ENCODE measurements around the gene NOL4L. TPM values are rescaled to one million over a fixed set of nuclear protein-coding genes. Genes with fewer than 3 reads are reported as not detected.

NOL4L gene
- total RNA-seq, 1 donor from 2014 or later: 3.5 TPM

DNA sequence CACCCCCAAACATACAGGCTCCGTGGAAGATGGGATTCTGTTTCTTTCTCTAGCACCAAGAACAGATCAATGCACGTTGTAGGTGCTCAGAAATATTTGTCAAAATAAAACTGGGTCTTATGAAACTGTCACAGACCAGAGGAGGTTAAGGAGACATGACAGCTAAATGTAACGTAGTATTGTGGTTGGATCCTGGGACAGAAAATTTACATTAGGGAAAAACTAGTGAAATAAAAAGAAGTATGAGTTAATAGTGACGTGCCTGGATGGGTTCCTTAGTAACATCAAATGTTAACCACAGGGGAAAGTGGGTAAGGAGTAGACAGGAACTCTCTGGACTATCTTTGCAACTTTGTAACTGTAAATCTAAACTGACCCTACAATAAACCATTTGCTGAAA, 31.5 kb downstream of the NOL4L start:
- ATAC-seq (ENCODE audit: poor library complexity): no peak
- intact Hi-C loops (cut with DNase I): no loop called here
- DNase-seq: no peak

DNA sequence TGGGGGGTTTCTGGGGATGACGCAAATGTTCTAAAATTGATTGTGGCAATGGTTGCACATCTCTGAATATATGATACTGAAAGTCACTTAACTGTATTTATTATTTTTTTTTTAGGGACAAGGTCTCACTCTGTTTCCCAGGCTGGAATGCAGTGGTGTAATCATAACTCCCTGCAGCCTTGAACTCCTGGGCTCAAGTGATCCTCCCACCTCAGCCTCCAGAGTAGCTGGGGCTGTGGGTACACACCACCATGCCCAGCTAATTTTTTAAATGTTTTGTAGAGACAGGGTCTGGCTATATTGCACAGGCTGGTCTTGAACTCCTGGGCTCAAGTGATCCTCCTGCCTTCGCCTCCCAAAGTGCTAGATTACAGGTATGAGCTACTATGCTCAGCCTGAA, 33.4 kb downstream of the NOL4L start:
- ATAC-seq (ENCODE audit: poor library complexity) (no peak), DNase-seq (no peak)
- intact Hi-C loops (cut with DNase I): no loop called here

DNA sequence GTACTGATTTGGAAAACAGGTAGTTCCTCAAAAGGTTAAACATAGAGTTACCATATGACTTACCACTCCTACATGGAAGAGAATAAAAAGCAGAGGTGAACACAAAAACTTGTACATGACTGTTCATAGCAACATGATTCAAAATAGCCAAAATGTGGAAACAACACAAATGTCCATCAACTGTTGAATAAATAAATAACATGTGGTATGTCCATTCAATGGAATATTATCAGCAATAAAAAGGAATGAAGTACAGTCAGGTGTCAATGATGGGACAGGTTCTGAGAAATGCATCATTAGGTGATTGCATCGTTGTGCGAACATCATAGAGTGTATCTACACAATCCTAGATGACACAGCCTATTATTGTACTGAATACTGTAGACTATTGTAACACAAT, 35.3 kb downstream of the NOL4L start:
- DNase-seq (no peak), ATAC-seq (ENCODE audit: poor library complexity) (no peak)
- intact Hi-C loops (cut with DNase I): no loop called here

DNA sequence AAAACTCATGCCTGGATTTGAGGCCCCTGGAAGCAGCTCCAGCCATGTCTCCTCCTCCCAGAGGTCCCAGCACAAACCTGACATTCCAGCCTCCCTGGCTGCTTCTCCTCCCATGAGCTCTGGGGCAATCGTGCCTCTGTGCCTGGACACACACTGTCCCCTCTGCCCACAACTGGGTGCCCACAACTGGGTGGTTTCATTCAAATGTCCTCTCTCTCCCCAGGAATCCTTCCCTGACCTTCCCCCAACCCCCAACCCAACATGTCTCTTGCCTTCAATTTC, 37.4 kb downstream of the NOL4L start:
- DNase-seq: no peak
- intact Hi-C loops (cut with DNase I): no loop called here
- no peak for ATAC-seq (ENCODE audit: poor library complexity)

DNA sequence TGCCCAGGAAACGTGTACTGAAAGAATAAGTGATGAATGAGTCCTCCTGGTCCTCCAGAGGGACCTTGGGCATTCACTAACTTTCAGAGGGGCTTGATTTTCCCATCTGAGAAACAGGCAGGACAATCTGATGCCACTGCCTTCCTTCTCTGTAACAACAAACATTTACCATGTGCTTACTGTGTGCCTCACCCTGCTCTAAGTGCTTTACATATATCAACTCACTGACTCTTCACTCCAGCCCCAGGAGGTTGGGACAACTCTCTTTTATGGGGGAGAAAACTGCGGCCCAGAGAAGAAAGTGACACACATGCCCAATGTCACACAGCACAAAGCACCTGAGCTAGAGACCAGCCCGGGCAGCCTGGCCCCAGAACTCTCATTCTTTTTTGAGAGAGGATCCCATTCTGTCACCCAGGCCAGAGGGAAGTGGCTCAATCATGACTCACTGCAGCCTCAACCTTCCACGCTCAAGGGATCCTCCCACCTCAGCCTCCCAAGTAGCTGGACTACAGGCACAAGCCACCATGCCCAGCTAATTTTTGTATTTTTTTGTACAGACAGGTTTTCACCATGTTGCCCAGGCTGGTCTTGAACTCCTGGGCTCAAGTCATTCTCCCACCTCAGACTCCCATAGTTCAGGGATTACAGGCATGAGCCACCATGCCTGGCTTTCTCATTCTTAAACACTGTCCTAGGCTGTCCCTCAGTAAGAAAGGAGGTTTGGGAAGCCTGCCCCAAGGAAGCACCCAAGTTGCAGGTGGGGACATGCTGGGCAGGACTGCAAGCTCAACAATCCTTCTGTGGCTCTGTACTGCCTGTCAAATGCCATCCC, 38.0 kb downstream of the NOL4L start:
- DNase-seq (no peak), ATAC-seq (ENCODE audit: poor library complexity) (no peak)
- intact Hi-C loops (cut with DNase I): no loop called here

DNA sequence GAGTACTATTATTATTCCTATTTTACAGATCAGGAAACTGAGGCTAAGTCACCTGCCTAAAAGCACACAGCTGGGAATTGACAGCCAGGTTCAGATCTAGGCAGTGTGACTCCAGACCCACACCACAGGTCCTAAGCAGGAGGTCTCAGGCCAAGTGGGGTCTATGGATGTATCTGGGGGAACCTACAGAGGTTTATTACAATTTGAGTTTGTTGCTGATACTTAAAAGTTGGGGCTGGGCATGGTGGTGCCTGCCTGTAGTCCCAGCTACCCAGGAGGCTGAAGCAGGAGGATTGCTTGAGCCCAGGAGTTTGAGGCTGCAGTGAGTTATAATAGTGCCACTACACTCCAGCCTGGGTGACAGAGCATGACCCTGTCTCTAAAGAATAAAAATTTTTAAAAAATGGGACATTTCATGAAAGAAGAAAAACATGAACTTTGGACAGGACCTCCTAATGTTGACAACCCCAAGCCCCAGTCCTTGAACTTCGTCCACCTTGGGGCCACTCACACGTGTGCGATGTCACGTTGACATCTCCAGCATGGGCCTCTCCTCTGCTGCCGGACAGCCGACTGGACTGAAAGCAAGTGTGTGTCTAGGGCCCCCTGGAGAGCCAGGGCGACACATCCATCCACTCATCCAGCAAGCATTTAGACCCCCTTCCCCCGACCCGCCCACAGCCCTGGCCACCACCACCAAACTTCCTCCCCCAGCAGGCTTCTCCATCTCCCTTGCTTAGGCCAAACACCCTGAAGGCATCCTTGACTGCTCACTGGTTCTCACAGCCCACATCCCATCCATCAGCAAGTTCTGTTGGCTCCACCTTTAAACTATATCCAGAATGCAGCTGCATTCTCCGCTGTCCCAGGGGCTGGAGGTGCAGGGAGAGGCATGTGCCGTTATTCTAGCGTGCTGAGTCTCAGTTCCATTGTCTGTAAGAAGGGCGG, 40.0 kb downstream of the NOL4L start:
- ATAC-seq (ENCODE audit: poor library complexity) (no peak), DNase-seq (no peak)
- intact Hi-C loops (cut with DNase I): no loop called here

DNA sequence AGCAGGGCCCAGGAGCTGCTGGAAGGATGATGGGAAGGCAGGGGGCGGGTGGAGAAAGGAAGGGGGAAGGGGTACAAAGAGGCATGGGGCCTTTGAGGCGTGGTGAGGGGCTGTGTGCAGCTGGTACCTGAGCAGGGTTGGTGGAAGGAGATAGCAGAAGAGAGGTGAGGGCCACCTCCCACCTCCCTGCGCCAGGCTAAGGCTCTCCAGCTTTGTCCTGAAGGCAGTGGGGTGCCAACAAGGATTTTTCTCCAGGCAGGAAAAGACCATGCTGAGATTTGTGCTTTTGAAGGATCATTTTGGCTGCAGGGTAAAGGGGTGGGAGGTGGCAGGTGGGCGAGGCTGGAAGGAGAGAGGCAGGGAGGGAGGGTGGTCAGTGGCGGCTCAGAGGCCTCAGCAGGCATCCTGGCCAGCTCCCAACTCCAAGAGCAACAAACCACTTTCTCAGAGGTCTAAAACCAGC, 40.8 kb downstream of the NOL4L start:
- no peak for DNase-seq
- no peak for ATAC-seq (ENCODE audit: poor library complexity)
- intact Hi-C loops (cut with DNase I): no loop called here

DNA sequence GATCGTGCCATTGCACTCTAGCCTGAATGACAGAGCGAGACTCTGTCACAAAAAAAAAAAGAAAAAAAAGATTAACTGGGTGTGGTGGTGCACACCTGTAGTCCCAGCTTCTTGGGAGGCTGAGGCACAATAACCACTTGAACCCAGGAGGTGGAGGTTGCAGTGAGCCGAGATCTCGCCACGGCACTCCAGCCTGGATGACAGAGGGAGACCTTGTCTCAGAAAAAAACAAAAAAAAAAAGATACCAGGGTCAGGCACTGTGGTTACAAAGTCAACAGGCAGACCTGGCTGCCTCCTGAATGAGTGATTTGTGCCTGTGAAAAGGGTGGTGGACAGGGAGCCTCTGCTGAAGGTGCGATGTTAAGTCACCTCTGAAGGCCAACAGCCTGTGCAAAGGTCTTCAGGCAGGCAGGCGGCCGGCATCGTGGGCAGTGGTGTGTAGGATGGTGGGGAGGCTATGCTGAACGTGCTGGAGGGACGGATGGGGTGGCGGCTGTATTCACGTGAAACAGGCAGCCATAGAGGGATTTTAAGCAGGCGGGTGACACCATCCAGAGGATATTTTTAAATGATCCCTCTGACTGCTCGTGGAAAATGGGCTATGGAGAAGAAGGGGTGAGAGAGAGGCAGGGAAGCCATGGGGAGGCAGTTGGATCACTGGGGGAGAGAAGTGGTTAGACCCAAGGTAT, 41.4 kb downstream of the NOL4L start:
- ATAC-seq (ENCODE audit: poor library complexity) (no peak), DNase-seq (no peak)
- intact Hi-C loops (cut with DNase I): no loop called here

DNA sequence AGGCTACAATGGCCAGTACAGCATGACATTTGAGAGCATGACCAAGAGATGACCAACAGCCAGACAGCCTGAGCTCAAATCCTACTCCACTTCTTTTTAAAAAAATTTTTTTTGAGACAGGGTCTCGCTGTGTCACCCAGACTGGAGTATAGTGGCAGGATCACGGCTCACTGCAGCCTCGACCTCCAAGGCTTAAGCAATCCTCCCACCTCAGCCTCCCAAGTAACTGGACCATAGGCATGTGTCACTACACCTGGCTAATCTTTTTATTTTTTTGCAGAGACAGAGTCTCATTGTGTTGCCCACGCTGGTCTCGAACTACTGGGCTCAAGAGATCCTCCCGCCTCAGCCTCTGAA, 42.9 kb downstream of the NOL4L start:
- intact Hi-C loops (cut with DNase I): no loop called here
- no peak for ATAC-seq (ENCODE audit: poor library complexity)
- no peak for DNase-seq

DNA sequence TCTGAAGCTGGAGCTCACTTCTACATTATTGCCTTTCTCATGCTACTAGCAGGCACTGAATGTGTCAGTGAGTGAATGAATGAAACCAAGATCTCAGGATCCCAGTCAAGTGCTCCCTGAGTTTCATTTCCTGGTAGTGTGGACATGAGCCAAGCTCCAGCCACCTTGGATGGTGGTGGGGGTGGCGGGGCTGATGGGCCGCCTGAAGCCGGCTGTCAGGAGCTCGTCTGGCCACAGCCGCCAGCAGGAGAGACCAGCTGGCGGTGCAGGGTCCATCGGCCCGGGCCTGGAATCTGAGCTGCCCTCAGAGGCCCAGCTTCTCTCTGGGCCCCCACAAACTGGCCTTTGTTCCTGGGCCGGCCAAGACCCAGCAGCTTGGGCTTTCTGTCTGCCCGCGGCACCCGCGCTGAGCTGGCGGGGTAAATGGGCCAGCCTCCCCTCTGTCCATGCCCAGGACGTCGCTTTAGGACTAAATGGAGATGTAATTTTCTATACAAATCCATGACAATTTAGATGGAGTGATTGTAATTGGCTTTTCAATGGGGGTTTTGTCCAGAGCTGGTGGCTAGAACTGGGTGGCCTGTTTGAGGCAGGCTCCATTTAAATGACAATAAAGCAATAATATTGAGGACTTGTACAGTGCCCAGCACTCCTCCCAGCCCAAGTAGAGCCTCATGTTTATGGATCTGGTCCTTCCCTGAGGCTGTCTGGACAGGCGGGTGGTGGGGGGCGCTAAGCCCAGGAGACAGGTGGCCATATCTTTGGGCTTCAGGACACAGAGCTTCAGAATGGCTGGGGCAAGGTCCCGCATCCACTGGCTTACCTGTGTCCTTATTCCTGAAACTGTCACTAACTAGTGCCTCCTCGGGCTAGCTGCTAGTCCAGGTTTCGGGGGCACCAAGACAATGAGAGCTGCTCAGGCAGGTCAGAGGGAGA, 43.5 kb downstream of the NOL4L start:
- ATAC-seq (ENCODE audit: poor library complexity) (no peak), DNase-seq (no peak)
- intact Hi-C loops (cut with DNase I): no loop called here

DNA sequence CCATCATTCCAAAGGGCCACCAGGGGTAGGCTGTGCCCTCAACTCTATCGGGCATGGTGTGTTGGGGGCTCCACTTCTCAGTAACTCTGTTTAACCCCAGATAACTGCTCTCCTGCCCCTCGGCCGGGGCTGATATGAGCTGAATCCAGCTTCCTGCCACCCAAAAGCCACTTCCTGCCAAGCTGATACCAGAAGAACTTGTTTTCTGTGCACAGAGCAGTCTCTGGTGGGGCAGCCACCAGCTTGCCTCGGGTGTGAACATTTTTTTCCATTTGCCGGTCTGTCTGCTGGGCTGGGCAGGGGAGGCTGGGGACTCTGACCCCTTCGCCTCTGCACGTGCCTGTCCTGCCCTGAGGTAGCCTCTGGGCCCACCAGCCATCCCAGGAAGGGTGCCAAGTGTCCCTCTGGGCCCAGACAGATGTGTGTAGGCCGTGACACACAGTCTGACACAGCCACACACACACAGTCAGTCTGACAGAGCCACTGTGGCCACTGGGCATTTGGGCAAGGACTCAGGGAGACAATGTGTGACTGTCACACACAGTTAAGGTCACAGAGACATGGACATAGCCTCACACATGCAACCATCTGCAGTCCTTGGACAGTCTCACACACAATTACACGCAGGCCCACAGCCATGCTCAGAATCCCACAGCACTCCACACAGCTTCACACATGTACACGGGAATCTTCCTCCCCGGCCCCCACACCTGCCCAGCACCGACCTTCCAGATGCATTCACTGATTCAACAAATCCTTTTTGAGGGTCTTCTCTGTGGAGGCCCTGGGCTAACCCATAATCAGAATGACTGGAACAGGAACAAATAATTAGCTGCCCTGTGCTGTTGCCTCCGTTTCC, 45.1 kb downstream of the NOL4L start:
- DNase-seq: no peak
- intact Hi-C loops (cut with DNase I): no loop called here
- ATAC-seq (ENCODE audit: poor library complexity): no peak

DNA sequence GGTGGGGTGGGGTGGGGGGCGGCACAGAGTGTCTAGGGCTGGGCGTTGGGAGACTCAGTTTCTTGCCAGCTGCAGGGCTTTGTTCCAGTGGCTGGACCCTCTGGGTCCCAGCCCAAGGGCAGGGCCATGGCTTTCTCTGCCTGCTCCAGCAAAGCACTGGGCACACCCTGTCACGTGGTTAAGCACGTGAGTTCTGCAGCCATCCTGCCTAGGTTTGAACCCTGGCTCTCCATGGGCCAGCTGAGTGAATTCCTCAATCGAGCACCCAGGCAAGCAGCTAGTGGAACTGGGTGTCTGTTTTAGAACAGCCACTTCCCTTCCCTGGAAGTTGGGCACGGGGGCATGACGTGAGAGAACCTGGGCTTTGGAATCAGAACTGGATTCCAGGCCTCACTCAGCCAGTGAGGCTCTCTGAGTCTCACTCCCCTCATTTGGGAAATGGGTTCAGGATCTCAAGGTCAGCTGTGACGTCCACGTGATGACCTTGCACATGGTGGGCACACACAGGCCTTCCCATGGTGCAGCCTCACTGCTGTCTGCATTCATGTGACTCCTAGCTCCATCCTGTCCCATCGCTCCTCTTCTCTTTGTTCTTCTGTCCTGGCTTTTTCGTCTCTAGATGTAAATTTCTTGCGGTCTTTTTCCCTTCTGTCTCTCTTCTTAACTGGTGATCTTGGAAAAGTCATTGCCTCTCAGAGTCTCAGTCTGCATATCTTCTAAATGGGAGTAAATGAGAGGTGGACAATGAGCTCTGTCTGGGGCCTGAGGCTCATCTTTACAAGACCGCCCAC, 45.9 kb downstream of the NOL4L start:
- intact Hi-C loops (cut with DNase I): no loop called here
- ATAC-seq (ENCODE audit: poor library complexity) (no peak), DNase-seq (no peak)

DNA sequence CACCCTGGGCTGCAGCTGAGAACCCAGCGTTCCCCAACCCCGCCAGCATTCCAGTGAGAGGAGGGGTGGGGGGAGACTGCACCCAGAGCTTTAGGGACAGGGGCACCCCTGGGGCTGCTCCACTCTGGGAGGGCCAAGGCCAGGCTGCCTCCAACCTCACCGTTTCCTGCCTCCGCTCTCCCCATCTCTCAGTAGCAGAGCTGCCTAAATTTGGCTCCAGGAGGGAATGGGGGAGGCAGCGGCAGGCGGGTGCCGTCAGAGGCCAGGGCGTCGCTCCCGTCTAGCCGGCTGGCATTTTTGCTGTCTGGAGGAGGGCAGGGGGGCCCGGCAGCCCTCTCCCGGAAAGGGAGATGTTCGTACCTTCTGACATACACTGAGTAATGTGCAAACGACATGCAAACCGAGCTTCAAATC, 46.6 kb downstream of the NOL4L start:
- intact Hi-C loops (cut with DNase I): no loop called here
- ATAC-seq (ENCODE audit: poor library complexity) (peak; percentile 6), DNase-seq (no peak)

DNA sequence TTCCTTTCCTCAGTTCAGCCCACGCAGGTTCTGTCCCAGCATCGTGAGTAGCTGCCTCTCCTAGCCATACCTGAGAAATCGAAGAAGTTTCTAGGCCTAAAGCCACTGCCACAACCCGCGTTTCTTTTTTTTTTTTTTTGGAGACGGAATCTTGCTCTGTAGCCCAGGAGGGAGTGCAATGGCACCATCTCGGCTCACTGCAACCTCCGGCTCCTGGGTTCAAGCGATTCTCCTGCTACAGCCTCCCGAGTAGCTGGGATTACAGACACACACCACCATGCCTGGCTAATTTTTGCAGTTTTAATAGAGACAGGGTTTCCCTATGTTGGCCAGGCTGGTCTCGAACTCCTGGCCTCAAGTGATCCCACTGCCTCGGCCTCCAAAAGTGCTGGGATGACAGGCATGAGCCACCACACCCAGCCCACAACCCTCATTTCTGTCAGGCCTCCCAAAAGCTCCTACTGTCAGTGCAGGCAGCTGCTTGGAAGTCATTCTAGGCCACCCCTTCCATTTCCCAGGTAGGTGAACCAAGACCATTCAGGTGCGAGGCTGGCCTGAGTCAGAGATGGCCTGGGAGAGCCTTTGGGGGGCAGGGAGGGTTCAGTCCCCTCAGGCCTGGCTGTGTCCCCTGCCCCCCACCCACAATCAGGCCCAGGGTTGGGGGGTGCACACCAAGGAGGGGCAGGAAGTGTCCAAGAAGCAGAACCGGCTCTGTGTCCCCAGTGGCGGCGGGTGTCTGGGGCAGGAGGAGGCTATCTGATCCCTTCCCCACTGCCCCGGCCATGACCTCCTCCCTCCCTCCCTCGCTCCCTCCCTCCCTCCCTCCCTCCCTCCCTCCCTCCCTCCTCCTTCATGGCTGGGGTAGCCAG, 47.2 kb downstream of the NOL4L start:
- ATAC-seq (ENCODE audit: poor library complexity): peak; percentile 20
- DNase-seq: no peak
- intact Hi-C loops (cut with DNase I): no loop called here

DNA sequence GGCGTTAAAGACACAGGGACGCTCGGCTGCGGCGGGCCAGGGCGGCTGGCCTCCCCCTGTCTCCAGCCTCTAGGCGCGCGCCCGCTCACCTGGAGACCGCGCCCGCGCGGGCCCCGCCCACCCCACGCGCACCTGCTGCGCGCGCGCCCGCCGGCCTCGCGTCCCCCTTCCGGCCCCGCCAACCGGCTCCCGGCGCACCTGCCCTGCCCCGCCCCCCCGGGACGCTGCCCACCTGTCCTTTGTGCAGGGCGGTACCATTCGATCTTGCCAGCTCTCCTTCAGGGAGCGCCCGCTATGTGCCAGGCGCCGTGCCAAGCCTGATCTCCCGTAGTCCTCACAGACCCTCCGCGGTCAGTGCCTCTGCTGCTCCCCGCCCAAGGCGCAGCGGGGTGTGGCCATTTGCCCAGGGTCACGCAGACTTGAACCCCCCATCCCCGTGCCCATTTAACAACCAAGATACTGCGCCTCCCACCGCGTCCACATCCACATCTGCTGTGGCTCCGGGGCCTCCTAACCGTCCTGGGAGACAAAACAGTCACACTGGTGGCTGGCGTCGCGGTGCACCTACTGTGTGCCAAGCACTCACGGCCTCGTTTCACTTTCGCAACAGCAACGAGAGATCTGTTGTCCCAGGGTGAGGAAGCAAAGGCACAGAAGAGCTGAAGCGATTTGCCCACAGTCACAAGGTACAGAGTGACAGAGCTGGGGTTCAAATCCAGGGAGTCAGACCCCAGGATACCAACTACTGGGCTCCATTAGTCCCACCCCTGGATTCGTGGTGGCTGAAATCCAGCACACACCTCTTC, 48.1 kb downstream of the NOL4L start:
- intact Hi-C loops (cut with DNase I): no loop called here
- ATAC-seq (ENCODE audit: poor library complexity) (peak; percentile 8), DNase-seq (no peak)
